DND-41 (cell line): ENCODE results near the gene IGF2BP2.

Experiments
- ATAC-seq: fragments of 200-7000 bp; cut with Tn5 transposase; 3 replicates; pipeline ENCODE4 v1.9.1; 2021; ENCODE audit warnings: low read depth; ENCODE audit not compliant: insufficient read depth
- DNase-seq: peaks from one replicate; pipeline ENCODE4 v3.0.0-alpha.2; 2020
- H2AFZ ChIP-seq: 2 replicates; pipeline ENCODE4 v1.6.0; 2012; ENCODE audit warnings: low read depth, low read length
- H3K27ac ChIP-seq: 2 replicates; pipeline ENCODE4 v1.5.1; 2012; ENCODE audit warnings: low read length, inconsistent platforms
- H3K27me3 ChIP-seq: fragments of 200-600 bp; sonication (generic); 2 replicates; pipeline ENCODE4 v1.6.0; 2012; ENCODE audit warnings: low read length, mild to moderate bottlenecking, inconsistent platforms; ENCODE audit not compliant: insufficient read depth, poor library complexity
- H3K36me3 ChIP-seq: 2 replicates; pipeline ENCODE4 v1.5.1; 2012; ENCODE audit warnings: low read length, inconsistent platforms; ENCODE audit not compliant: insufficient read depth
- H3K4me1 ChIP-seq: 2 replicates; pipeline ENCODE4 v1.5.1; 2012; ENCODE audit warnings: mild to moderate bottlenecking, low read length; ENCODE audit not compliant: insufficient read depth
- H3K4me2 ChIP-seq: 2 replicates; pipeline ENCODE4 v1.6.0; 2012; ENCODE audit warnings: mild to moderate bottlenecking, moderate library complexity, low read length, inconsistent platforms; ENCODE audit not compliant: insufficient read depth
- H3K4me3 ChIP-seq, 2 experiments: fragments of 200-600 bp in 1 of 2; shearing (Covaris generic) in 1 of 2; 2 replicates each; pipeline ENCODE4 v1.5.1; 2012 to 2016; ENCODE audit warnings: inconsistent platforms in 2 of 2, low read length in 2 of 2, mild to moderate bottlenecking in 2 of 2, low read depth in 1 of 2, moderate library complexity in 1 of 2
- H3K79me2 ChIP-seq: 2 replicates; pipeline ENCODE4 v1.6.0; 2012; ENCODE audit warnings: low read length, inconsistent platforms; ENCODE audit not compliant: insufficient read depth
- H3K9ac ChIP-seq: 2 replicates; pipeline ENCODE4 v1.6.0; 2012; ENCODE audit warnings: low read depth, mild to moderate bottlenecking, inconsistent platforms, low read length, moderate library complexity
- H3K9me3 ChIP-seq: 2 replicates; pipeline ENCODE4 v1.5.1; 2012; ENCODE audit warnings: low read length, moderate library complexity, mild to moderate bottlenecking, inconsistent platforms; ENCODE audit not compliant: insufficient read depth, severe bottlenecking
- H4K20me1 ChIP-seq: 2 replicates; pipeline ENCODE4 v1.6.0; 2012; ENCODE audit warnings: low read length; ENCODE audit not compliant: insufficient read depth
- EZH2 ChIP-seq: IDR thresholded peaks from 3 replicates; pipeline ENCODE4 v1.6.1; 2012; ENCODE audit warnings: borderline replicate concordance, low read depth, mild to moderate bottlenecking, moderate library complexity, low read length, inconsistent platforms; ENCODE audit not compliant: severe bottlenecking
- TF ChIP-seq, protein P1 (sequence below): IDR thresholded peaks from 2 replicates; pipeline ENCODE4 v1.5.1; 2012; ENCODE audit warnings: borderline replicate concordance, low read length, moderate library complexity, mild to moderate bottlenecking; ENCODE audit not compliant: poor library complexity, severe bottlenecking; ENCODE audit errors: extremely low read depth

IGF2BP2 gene

DNA sequence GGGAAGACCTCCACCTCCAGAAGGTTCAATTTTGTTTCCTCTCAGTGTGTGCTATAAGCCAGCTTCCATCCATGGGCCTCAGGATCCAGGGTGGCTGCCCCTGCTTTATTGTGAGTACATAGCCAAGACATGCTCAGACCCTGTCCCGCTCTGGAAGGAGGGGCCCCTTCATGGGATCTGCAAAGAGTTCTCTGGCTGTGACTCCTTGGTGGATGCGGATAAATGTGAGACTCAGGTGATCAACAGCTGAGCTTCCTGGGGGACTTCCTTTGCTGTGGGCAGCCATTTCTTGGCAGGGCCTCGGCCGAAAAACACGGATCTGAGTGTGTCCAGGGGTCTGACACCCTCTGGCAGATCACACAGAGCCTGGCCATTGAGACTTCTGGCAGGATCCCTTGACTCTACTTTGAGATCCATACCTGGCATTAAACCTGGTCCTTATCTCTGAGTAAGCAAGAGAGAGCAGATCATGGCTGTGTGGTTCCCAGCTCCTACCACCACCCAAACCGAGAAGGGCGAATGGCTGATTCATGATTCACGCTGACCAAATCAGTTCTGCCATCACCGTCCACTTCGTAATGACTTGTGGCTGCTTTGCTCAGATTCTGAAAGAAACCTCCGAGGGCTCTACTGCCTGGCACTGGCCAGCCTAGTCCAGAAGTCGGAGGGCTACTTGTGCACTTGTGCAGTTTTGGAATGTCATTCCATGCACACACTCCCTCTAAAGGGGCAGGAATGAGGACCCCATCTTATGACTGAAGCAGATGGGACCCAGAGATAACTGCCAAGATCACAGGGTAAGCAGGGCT is 170.7 kb downstream of the IGF2BP2 start:
- Histone ChIP-seq H3K79me2 (no peaks in the 10 kb centered on the region), H4K20me1 (no peaks in the 10 kb centered on the region), H3K36me3 (no peaks in the 10 kb centered on the region), H3K9me3 (no peaks in the 10 kb centered on the region), H3K27ac (no peak overlapping the region), H3K4me3 (no peak overlapping the region), H3K27me3 (peaks cover 4% of the 10 kb centered on the region), H3K4me2 (no peak overlapping the region), H3K4me1 (no peaks in the 10 kb centered on the region), H3K9ac (no peak overlapping the region), H2AFZ (no peak overlapping the region)
- DNase-seq (no peak), ATAC-seq (no peak)
- TF ChIP-seq, protein P1, sequence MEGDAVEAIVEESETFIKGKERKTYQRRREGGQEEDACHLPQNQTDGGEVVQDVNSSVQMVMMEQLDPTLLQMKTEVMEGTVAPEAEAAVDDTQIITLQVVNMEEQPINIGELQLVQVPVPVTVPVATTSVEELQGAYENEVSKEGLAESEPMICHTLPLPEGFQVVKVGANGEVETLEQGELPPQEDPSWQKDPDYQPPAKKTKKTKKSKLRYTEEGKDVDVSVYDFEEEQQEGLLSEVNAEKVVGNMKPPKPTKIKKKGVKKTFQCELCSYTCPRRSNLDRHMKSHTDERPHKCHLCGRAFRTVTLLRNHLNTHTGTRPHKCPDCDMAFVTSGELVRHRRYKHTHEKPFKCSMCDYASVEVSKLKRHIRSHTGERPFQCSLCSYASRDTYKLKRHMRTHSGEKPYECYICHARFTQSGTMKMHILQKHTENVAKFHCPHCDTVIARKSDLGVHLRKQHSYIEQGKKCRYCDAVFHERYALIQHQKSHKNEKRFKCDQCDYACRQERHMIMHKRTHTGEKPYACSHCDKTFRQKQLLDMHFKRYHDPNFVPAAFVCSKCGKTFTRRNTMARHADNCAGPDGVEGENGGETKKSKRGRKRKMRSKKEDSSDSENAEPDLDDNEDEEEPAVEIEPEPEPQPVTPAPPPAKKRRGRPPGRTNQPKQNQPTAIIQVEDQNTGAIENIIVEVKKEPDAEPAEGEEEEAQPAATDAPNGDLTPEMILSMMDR: no peak
- TF ChIP-seq EZH2: no peak

DNA sequence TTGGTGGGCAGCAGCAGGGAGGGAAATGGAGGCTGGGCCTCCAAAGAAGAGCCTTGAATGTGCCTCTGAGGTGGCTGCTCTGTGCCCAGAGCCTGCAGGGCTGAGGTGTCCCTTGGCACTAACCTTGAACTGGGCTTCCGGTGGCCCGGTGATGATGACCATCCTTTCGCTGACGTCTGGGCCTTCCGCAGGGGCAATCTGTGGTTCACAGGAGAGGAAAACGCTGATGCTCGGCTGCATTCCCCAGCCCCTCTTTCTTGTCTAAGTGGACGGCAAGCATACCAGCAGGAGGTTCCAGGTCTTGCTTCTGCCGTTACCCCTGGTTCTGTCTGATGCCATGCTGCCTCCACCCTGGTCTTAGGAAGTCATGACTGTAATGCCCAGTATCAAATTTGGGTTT is 172.9 kb downstream of the IGF2BP2 start:
- Histone ChIP-seq H3K4me3 (no peak overlapping the region), H3K27ac (no peak overlapping the region), H3K9ac (no peak overlapping the region), H3K9me3 (no peaks in the 10 kb centered on the region), H3K36me3 (no peaks in the 10 kb centered on the region), H3K79me2 (no peaks in the 10 kb centered on the region), H3K4me2 (no peak overlapping the region), H3K27me3 (no peaks in the 10 kb centered on the region), H2AFZ (no peak overlapping the region), H4K20me1 (no peaks in the 10 kb centered on the region), H3K4me1 (no peaks in the 10 kb centered on the region)
- TF ChIP-seq, protein P1: no peak
- no peak for TF ChIP-seq EZH2
- no peak for DNase-seq
- no peak for ATAC-seq

DNA sequence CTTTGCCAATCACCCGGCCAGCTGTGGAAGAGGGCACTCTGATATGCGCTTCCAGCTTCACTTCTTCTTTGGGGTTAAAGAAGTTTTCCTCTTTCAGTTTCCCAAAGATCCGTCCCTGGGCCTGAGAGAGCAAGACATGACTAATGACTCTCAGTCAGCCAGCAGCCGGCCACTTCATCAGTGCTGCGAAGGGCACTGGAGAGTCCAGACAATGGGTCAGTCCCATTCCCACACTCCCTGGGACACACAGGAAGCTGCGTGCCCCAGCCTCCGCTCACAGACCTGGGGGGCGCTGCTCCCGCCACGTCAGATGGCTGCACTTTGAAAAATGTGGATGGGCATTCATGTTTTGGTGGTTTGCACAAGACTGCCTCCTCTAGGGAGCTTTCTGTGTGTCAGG is 175.4 kb downstream of the IGF2BP2 start:
- Histone ChIP-seq H4K20me1 (no peaks in the 10 kb centered on the region), H3K4me1 (no peaks in the 10 kb centered on the region), H3K4me2 (no peak overlapping the region), H3K9ac (no peak overlapping the region), H3K36me3 (no peaks in the 10 kb centered on the region), H3K27ac (no peak overlapping the region), H2AFZ (no peak overlapping the region), H3K27me3 (no peaks in the 10 kb centered on the region), H3K4me3 (no peak overlapping the region), H3K79me2 (no peaks in the 10 kb centered on the region), H3K9me3 (no peaks in the 10 kb centered on the region)
- ATAC-seq (no peak), DNase-seq (no peak)
- no peak for TF ChIP-seq EZH2
- TF ChIP-seq, protein P1: no peak

DNA sequence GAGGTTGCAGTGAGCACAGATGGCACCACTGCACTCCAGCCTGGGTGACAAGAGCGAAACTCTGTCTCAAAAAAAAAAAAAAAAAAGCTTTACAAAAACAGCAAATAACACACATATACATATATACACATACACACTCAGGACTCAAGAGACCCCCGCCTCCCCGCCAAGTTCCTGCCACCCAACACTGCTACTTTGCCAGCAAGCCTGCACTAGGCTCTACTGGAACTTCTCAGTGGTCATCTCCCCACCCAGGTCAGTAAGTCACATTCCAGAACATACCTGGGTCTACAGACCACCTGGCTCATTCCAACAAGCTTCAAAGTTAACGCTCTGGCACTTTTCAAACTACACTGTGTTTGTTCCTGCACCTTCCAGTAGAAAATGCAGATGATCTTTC is 176.4 kb downstream of the IGF2BP2 start:
- TF ChIP-seq, protein P1: no peak
- no peak for TF ChIP-seq EZH2
- H3K79me2 ChIP-seq: no peaks in the 10 kb centered on the region
- no peaks in the 10 kb centered on the region for H3K9me3 ChIP-seq
- no peak overlapping the region for H3K4me3 ChIP-seq
- H3K36me3 ChIP-seq: no peaks in the 10 kb centered on the region
- H3K4me2 ChIP-seq: no peak overlapping the region
- no peaks in the 10 kb centered on the region for H3K27me3 ChIP-seq
- no peak for DNase-seq
- H3K4me1 ChIP-seq: no peaks in the 10 kb centered on the region
- no peak overlapping the region for H2AFZ ChIP-seq
- no peak for ATAC-seq
- no peaks in the 10 kb centered on the region for H4K20me1 ChIP-seq
- no peak overlapping the region for H3K9ac ChIP-seq
- H3K27ac ChIP-seq: no peak overlapping the region
